ENCODE measurements around the gene OR2T8. TPM values are rescaled to one million over a fixed set of nuclear protein-coding genes. Genes with fewer than 3 reads are reported as not detected.

The OR2T8 gene
- total RNA-seq, 1 experiment from 2014 or later, result 0.26 TPM

DNA sequence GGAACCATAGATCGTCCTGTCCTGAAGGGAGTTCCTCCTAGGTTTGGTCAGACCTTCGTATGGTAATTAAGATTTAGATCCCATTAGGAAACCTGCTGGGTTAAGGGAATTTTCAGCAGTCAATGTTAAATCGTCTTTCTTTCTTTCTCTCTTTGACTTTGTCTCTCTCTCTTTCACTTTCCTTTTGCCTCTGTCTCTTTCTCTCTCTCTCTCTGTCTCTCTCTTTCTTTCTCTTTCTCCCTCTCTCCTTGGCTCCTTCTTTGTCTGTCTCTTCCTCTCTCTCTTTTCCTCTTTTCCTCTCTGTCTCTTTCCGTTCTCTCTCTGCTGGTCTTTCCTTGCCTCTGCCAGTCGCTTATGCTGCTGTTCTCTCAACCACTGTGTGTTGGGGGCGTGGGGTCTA, 15.9 kb upstream of the OR2T8 start:
- CTCF ChIA-PET, result no interaction called here
- POLR2A ChIA-PET (ENCODE audit: unreplicated experiment), result no interaction called here
- Histone ChIP-seq H3K36me3 (ENCODE audit: low read depth, low read length) (no peaks in the 10 kb centered on the region), H3K79me2 (ENCODE audit: low read length) (no peaks in the 10 kb centered on the region), H2AFZ (ENCODE audit: low read length) (no peak overlapping the region), H3F3A (ENCODE audit: low read length, unreplicated experiment) (no peaks in the 10 kb centered on the region), H3K4me3 (ENCODE audit: low read length) (no peak overlapping the region), H3K4me2 (ENCODE audit: low read length) (no peak overlapping the region), H3K9ac (ENCODE audit: low read length) (no peak overlapping the region), H4K20me1 (ENCODE audit: low read length) (no peaks in the 10 kb centered on the region), H3K4me1 (ENCODE audit: insufficient read depth, low read length) (peaks cover 20% of the 10 kb centered on the region), H3K9me2 (replicated peaks; ENCODE audit: low read length) (no peaks in the 10 kb centered on the region), H3K9me3 (ENCODE audit: low read length) (no peaks in the 10 kb centered on the region), H3K27me3 (ENCODE audit: low read length) (no peaks in the 10 kb centered on the region), H3K27ac (ENCODE audit: low read length) (no peak overlapping the region)
- TF ChIP-seq EZH2phosphoT487 (IDR thresholded peaks at IDR 0.05; ENCODE audit: borderline replicate concordance, low read length) (no peak), EZH2 (IDR thresholded peaks at IDR 0.05; ENCODE audit: low read length, unreplicated experiment) (no peak), CTCF (conservative IDR thresholded peaks at IDR 0.05; ENCODE audit: low read depth, low read length) (no peak)
- BruUV-seq (replicated peaks), result no TSS peak
- intact Hi-C loops (cut with micrococcal nuclease), result no loop called here
- no peak for ATAC-seq
- DNase-seq, result no peak

- Histone ChIP-seq H3K4me3 (ENCODE audit: low read length) (no peak overlapping the region), H3K9me3 (ENCODE audit: low read length) (no peaks in the 10 kb centered on the region), H3F3A (ENCODE audit: low read length, unreplicated experiment) (no peaks in the 10 kb centered on the region), H3K27ac (ENCODE audit: low read length) (no peak overlapping the region), H3K4me2 (ENCODE audit: low read length) (no peak overlapping the region), H3K79me2 (ENCODE audit: low read length) (no peaks in the 10 kb centered on the region), H3K27me3 (ENCODE audit: low read length) (no peaks in the 10 kb centered on the region), H2AFZ (ENCODE audit: low read length) (no peak overlapping the region), H3K36me3 (ENCODE audit: low read depth, low read length) (no peaks in the 10 kb centered on the region), H3K4me1 (ENCODE audit: insufficient read depth, low read length) (peaks cover 20% of the 10 kb centered on the region), H3K9ac (ENCODE audit: low read length) (no peak overlapping the region), H4K20me1 (ENCODE audit: low read length) (no peaks in the 10 kb centered on the region), H3K9me2 (replicated peaks; ENCODE audit: low read length) (no peaks in the 10 kb centered on the region)
- BruUV-seq (replicated peaks), result no TSS peak
- POLR2A ChIA-PET (ENCODE audit: unreplicated experiment), result no interaction called here
- CTCF ChIA-PET, result no interaction called here
- DNase-seq (no peak), ATAC-seq (no peak)
- intact Hi-C loops (cut with micrococcal nuclease), result no loop called here
- TF ChIP-seq CTCF (conservative IDR thresholded peaks at IDR 0.05; ENCODE audit: low read depth, low read length), result no peak
- no peak for TF ChIP-seq EZH2phosphoT487 (IDR thresholded peaks at IDR 0.05; ENCODE audit: borderline replicate concordance, low read length)
- TF ChIP-seq EZH2 (IDR thresholded peaks at IDR 0.05; ENCODE audit: low read length, unreplicated experiment), result no peak
These were observed 14.9 kb upstream of the OR2T8 start for GRCh38 chr1:247905181-247905580.

DNA sequence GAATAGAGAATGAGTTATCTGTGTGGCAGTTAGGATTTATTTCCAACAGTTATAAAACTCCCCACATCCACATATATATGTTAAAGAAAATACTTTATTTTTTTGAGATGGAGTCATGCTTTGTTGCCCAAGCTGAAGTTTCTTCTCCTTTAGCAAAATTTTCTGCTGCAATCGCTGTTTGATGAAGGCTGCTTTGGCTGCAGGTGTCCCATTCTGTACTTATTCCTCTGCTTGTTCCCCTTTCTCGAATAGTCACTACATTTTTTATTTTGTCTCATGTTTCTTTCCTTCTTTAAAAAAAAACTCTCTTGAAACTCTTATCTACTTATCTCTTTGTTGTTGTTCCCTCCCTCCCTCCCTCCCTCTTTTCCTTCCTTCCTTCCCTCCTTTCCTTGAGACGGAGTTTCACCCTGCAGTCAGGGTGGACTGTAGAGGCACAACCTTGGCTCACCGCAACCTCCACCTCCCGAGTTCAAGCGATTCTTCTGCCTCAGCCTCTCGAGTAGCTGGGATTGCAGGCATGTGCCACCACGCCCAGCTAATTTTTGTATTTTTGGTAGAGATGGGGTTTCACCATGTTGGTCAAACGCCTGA, 14.0 kb upstream of the OR2T8 start:
- ChIA-PET CTCF (interaction anchor here (0.9 to 1.2 kb wide), 3 partner anchors 9 to 48 kb away, joined by 5 to 14 read pairs (median 5); partner anchors contain the start of gene TRIM58), POLR2A (ENCODE audit: unreplicated experiment) (interaction anchor here (0.6 kb wide), 1 partner anchor 88 kb away, joined by 3 read pairs; no protein-coding TSS in a partner anchor)
- no TSS peak for BruUV-seq (replicated peaks)
- Histone ChIP-seq H4K20me1 (ENCODE audit: low read length) (no peaks in the 10 kb centered on the region), H3K27me3 (ENCODE audit: low read length) (no peaks in the 10 kb centered on the region), H3K4me1 (ENCODE audit: insufficient read depth, low read length) (peaks cover 20% of the 10 kb centered on the region), H3K9me3 (ENCODE audit: low read length) (no peaks in the 10 kb centered on the region), H3K27ac (ENCODE audit: low read length) (peak overlapping the region; percentile 68), H3K4me3 (ENCODE audit: low read length) (peak overlapping the region; percentile 55), H3F3A (ENCODE audit: low read length, unreplicated experiment) (no peaks in the 10 kb centered on the region), H3K79me2 (ENCODE audit: low read length) (no peaks in the 10 kb centered on the region), H3K9ac (ENCODE audit: low read length) (no peak overlapping the region), H2AFZ (ENCODE audit: low read length) (peak overlapping the region; percentile 44), H3K9me2 (replicated peaks; ENCODE audit: low read length) (no peaks in the 10 kb centered on the region), H3K4me2 (ENCODE audit: low read length) (peak overlapping the region; percentile 80), H3K36me3 (ENCODE audit: low read depth, low read length) (no peaks in the 10 kb centered on the region)
- DNase-seq (no peak), ATAC-seq (no peak)
- intact Hi-C loops (cut with micrococcal nuclease), result no loop called here
- TF ChIP-seq EZH2 (IDR thresholded peaks at IDR 0.05; ENCODE audit: low read length, unreplicated experiment) (no peak), CTCF (conservative IDR thresholded peaks at IDR 0.05; ENCODE audit: low read depth, low read length) (no peak), EZH2phosphoT487 (IDR thresholded peaks at IDR 0.05; ENCODE audit: borderline replicate concordance, low read length) (no peak)
